Right lobe of liver (tissue), 4 donors: ENCODE measurements around the gene PPP4R3A.

Experiments
- CTCF ChIP-seq, 4 donors: fragments of 200-600 bp in 3 of 4; fragments of 450-650 bp in 1 of 4; IDR thresholded peaks; one replicate each; pipeline versions ENCODE4 v1.5.1 to v1.8.0; 2016 to 2022; ENCODE audit warnings: antibody characterized with exemption in 4 of 4, mild to moderate bottlenecking in 2 of 4
- POLR2A ChIP-seq: fragments of 450-650 bp; IDR thresholded peaks from one replicate; pipeline ENCODE4 v1.6.1; 2017; ENCODE audit warnings: antibody characterized with exemption, mild to moderate bottlenecking
- donor health status: DM: no; HTN: no; CAD: no.
- donor health status: DM: no; HTN: no; CAD: no.
- donor health status: DM: no; HTN: yes; CAD: no.

- TF ChIP-seq POLR2A: no peak
- no peak for TF ChIP-seq CTCF (IDR thresholded peaks at IDR 0.05)
Measured at GRCh38 chr14:91412939-91413338, 97.2 kb downstream of the PPP4R3A start.
